HepG2 (cell line): ENCODE results near the gene PRKG1. TPM values are rescaled to one million over a fixed set of nuclear protein-coding genes. Genes with fewer than 3 reads are reported as not detected.

ENCODE experiments used
- ATAC-seq: fragments of 200-7000 bp; cut with Tn5 transposase; 3 replicates; pipeline ENCODE4 v1.9.1; 2020; ENCODE audit warnings: mild to moderate bottlenecking, moderate library complexity
- BruUV-seq: library from RNA; stranded (reverse); fragments of 400-500 nt; replicated peaks from 2 replicates; lab custom pipeline; 2021; lab: Mats Ljungman, UMichigan
- CTCF ChIA-PET: fragments of 300-600 bp; formaldehyde crosslinking; extraction: SDS; loops from one replicate; lab custom pipeline; 2021; ENCODE audit warnings: low total read pairs, inconsistent platforms, low intra/inter-chr PET ratio; lab: Yijun Ruan, JAX
- POLR2A ChIA-PET: fragments of 350-600 bp; sonication (Branson Sonifier 250); formaldehyde crosslinking; loops from one replicate; lab custom pipeline; 2020; ENCODE audit warnings: antibody characterized with exemption, inconsistent platforms; lab: Yijun Ruan, JAX
- DNase-seq: peaks from one replicate; pipeline ENCODE4 v3.0.0-alpha.2; 2015; ENCODE audit warnings: low spot score
- FAIRE-seq: peaks from 3 replicates; lab custom pipeline; 2011; peaks lifted over from hg19 to GRCh38; lab: Jason Lieb, UNC
- H2AFZ ChIP-seq: one replicate; pipeline ENCODE4 v1.6.1; 2011; ENCODE audit warnings: low read length, inconsistent platforms
- H3K27ac ChIP-seq: fragments of 300-600 bp; 3 replicates; pipeline ENCODE4 v1.8.0; 2011; ENCODE audit warnings: mixed run types, mild to moderate bottlenecking, mixed read lengths, low read length, inconsistent platforms; ENCODE audit not compliant: insufficient read depth; ENCODE audit errors: extremely low read length
- H3K27me3 ChIP-seq, 2 experiments: fragments of 200-600 bp in 1 of 2; 2 replicates in 1 of 2; 3 replicates in 1 of 2; pipeline versions ENCODE4 v1.6.0 to v1.8.0; 2011; ENCODE audit warnings: low read length in 2 of 2, mild to moderate bottlenecking in 2 of 2, moderate library complexity in 2 of 2, inconsistent platforms in 1 of 2; ENCODE audit not compliant: insufficient read depth in 2 of 2, control insufficient read depth in 1 of 2
- H3K36me3 ChIP-seq, 2 experiments: fragments of 200-600 bp in 1 of 2; replicated peaks in 1 of 2; 2 replicates in 1 of 2; 3 replicates in 1 of 2; pipeline versions ENCODE4 v1.5.1 to v1.8.0; 2011; ENCODE audit warnings: low read length in 2 of 2, inconsistent platforms in 1 of 2; ENCODE audit not compliant: insufficient read depth in 2 of 2, control insufficient read depth in 1 of 2
- H3K4me1 ChIP-seq: 2 replicates; pipeline ENCODE4 v1.5.1; 2012; ENCODE audit warnings: low read length, inconsistent platforms; ENCODE audit not compliant: insufficient read depth
- H3K4me2 ChIP-seq: 2 replicates; pipeline ENCODE4 v1.6.0; 2011; ENCODE audit warnings: low read depth, low read length, inconsistent platforms
- H3K4me3 ChIP-seq, 3 experiments: fragments of 200-600 bp in 1 of 3; sonication (generic), shearing (Covaris generic) in 1 of 3; replicated peaks in 1 of 3; 2 replicates each; pipeline ENCODE4 v1.5.1; 2011 to 2016; ENCODE audit warnings: low read length in 3 of 3, inconsistent platforms in 2 of 3, low read depth in 2 of 3, mild to moderate bottlenecking in 2 of 3, control low read depth in 1 of 3, mixed read lengths in 1 of 3; ENCODE audit not compliant: insufficient read depth in 1 of 3
- H3K79me2 ChIP-seq: one replicate; pipeline ENCODE4 v1.6.1; 2011; ENCODE audit warnings: low read length, inconsistent platforms; ENCODE audit not compliant: insufficient read depth
- H3K9ac ChIP-seq: 2 replicates; pipeline ENCODE4 v1.6.0; 2011; ENCODE audit warnings: mild to moderate bottlenecking, low read depth, low read length, inconsistent platforms; ENCODE audit not compliant: insufficient read depth
- H3K9me3 ChIP-seq: 2 replicates; pipeline ENCODE4 v1.5.1; 2012; ENCODE audit warnings: mild to moderate bottlenecking, low read length
- H4K20me1 ChIP-seq: 2 replicates; pipeline ENCODE4 v1.6.0; 2011; ENCODE audit warnings: inconsistent platforms, mild to moderate bottlenecking, low read length, moderate library complexity; ENCODE audit not compliant: insufficient read depth
- CSRNP2 ChIP-seq: sonication (generic); formaldehyde crosslinking; conservative IDR thresholded peaks from 2 replicates; pipeline ENCODE4 v1.8.0; 2022; ENCODE audit warnings: low read depth, missing genetic modification reagents
- REL ChIP-seq: sonication (generic); formaldehyde crosslinking; conservative IDR thresholded peaks from 2 replicates; pipeline ENCODE4 v1.8.0; 2022; ENCODE audit warnings: mild to moderate bottlenecking, missing genetic modification reagents, moderate library complexity
- RFX3 ChIP-seq: IDR thresholded peaks from 2 replicates; pipeline ENCODE4 v1.6.1; 2016; ENCODE audit warnings: missing biosample characterization, missing genetic modification reagents
- RFX5 ChIP-seq: IDR thresholded peaks from 2 replicates; pipeline ENCODE4 v1.6.1; 2011; ENCODE audit warnings: low read depth, low read length, improper control_type of control experiment
- SMARCE1 ChIP-seq: fragments of 450-650 bp; IDR thresholded peaks from 2 replicates; pipeline ENCODE4 v1.6.1; 2017; ENCODE audit warnings: borderline replicate concordance
- SP1 ChIP-seq, 2 experiments: fragments of 450-650 bp in 1 of 2; sonication (generic) in 1 of 2; formaldehyde crosslinking in 1 of 2; IDR thresholded peaks; 2 replicates each; pipeline versions ENCODE4 v1.4.0 to v1.6.1; 2016 to 2020; ENCODE audit warnings: missing genetic modification reagents in 1 of 2
- TEF ChIP-seq: sonication (generic); formaldehyde crosslinking; IDR thresholded peaks from 2 replicates; pipeline ENCODE4 v1.5.0; 2020; ENCODE audit warnings: missing genetic modification reagents
- ZBTB39 ChIP-seq: sonication (generic); formaldehyde crosslinking; IDR thresholded peaks from 2 replicates; pipeline ENCODE4 v1.5.0; 2020; ENCODE audit warnings: missing genetic modification reagents
- ZKSCAN5 ChIP-seq: sonication (generic); formaldehyde crosslinking; IDR thresholded peaks from 2 replicates; pipeline ENCODE4 v1.5.1; 2020; ENCODE audit warnings: mild to moderate bottlenecking, missing genetic modification reagents
- ZNF136 ChIP-seq: sonication (generic); formaldehyde crosslinking; IDR thresholded peaks from 2 replicates; pipeline ENCODE4 v1.8.1; 2022; ENCODE audit warnings: low read depth, mild to moderate bottlenecking, moderate library complexity, missing genetic modification reagents
- ZNF232 ChIP-seq: sonication (generic); formaldehyde crosslinking; IDR thresholded peaks from 2 replicates; pipeline ENCODE4 v1.4.0; 2020; ENCODE audit warnings: missing genetic modification reagents, borderline replicate concordance
- ZNF263 ChIP-seq: sonication (generic); formaldehyde crosslinking; IDR thresholded peaks from 2 replicates; pipeline ENCODE4 v1.4.0; 2020; ENCODE audit warnings: missing genetic modification reagents
- WGBS: methylation state at CpG from one replicate; pipeline ENCODE4 v1.1.6; 2017; ENCODE audit warnings: low lambda C conversion rate; 5-methylcytosine and 5-hydroxymethylcytosine counted together
- in situ Hi-C: cut with HindIII; loops from 2 replicates; pipeline ENCODE4 v1.10.0; 2017; ENCODE audit warnings: low pct_unique_long_range_greater_than_20kb; ENCODE audit not compliant: extremely low pct_ligation_motif_present
- intact Hi-C: fragments of 100-400 bp; cut with micrococcal nuclease; formaldehyde crosslinking; loops from one replicate; pipeline ENCODE4 v1.10.0; 2022; ENCODE audit not compliant: unreplicated experiment
- polyA plus RNA-seq, 8 experiments: library from polyadenylated mRNA; depleted of rRNA in 3 of 8; stranded (reverse) in 7 of 8; unstranded in 1 of 8; fragments of >200 nt; fragmentation: Illumina TruSeq in 4 of 8; extraction: Trizol in 4 of 8; gene quantifications; 2 replicates each; pipeline versions ENCODE4 v1.2.1 to v1.2.3, GENCODE V29; 2011 to 2016; ENCODE audit warnings: low read depth in 4 of 8, missing spikeins in 1 of 8, mixed read lengths in 1 of 8; ENCODE audit not compliant: insufficient read depth in 1 of 8
- total RNA-seq, 5 experiments: library from RNA; depleted of rRNA; stranded (reverse); fragments of >200 nt; fragmentation: Illumina TruSeq; extraction: Trizol; gene quantifications; 2 replicates each; pipeline ENCODE4 v1.2.3, GENCODE V29; 2016; ENCODE audit warnings: low read depth in 1 of 5
- TF ChIP-seq, protein P1 (sequence below): sonication (generic); formaldehyde crosslinking; IDR thresholded peaks from 2 replicates; pipeline ENCODE4 v1.4.0; 2020; ENCODE audit warnings: mild to moderate bottlenecking, missing genetic modification reagents

PRKG1 gene
- total and polyA plus RNA-seq, 2 of the 13 experiments (the other 11 are each of a cell fraction or from before 2014, with no cell fraction given): 0.01 TPM; not detected in 1

DNA sequence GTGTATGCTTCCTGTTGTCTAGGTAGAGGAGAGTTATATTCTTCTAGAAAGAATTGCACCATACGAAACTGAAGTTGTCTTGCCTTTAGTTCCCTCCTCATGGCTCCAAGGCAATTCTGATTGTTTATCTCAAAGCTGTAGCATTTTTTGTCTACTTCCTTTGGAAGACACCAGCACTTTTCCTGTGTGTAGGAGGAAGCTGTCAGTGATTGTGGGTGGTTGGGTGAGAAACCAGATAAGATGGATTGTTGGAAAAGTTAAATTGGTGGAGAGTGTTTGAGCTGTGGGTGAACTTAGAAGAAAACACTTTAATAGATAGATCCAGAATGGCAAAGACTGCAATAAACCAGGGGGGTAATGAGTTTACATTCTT, 637.2 kb downstream of the PRKG1 start:
- in situ Hi-C loops: no loop called here
- FAIRE-seq (no peak), DNase-seq (no peak), ATAC-seq (no peak)
- TF ChIP-seq SMARCE1 (no peak), ZNF136 (CRISPR knock-in tag) (no peak), REL (no peak)
- TF ChIP-seq, protein P1, sequence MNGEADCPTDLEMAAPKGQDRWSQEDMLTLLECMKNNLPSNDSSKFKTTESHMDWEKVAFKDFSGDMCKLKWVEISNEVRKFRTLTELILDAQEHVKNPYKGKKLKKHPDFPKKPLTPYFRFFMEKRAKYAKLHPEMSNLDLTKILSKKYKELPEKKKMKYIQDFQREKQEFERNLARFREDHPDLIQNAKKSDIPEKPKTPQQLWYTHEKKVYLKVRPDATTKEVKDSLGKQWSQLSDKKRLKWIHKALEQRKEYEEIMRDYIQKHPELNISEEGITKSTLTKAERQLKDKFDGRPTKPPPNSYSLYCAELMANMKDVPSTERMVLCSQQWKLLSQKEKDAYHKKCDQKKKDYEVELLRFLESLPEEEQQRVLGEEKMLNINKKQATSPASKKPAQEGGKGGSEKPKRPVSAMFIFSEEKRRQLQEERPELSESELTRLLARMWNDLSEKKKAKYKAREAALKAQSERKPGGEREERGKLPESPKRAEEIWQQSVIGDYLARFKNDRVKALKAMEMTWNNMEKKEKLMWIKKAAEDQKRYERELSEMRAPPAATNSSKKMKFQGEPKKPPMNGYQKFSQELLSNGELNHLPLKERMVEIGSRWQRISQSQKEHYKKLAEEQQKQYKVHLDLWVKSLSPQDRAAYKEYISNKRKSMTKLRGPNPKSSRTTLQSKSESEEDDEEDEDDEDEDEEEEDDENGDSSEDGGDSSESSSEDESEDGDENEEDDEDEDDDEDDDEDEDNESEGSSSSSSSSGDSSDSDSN (CRISPR knock-in tag): no peak
- BruUV-seq: no TSS peak
- Histone ChIP-seq H3K27ac (no peak overlapping the region), H3K27me3 (no peaks in the 10 kb centered on the region), H3K4me2 (no peak overlapping the region), H3K4me1 (no peaks in the 10 kb centered on the region), H3K79me2 (no peaks in the 10 kb centered on the region), H2AFZ (no peak overlapping the region), H3K9ac (no peak overlapping the region), H3K36me3 (no peaks in the 10 kb centered on the region), H3K4me3 (no peak overlapping the region), H4K20me1 (no peaks in the 10 kb centered on the region), H3K9me3 (no peaks in the 10 kb centered on the region)
- 19% methylated on average over 1 of the region's 1 CpG for WGBS
- POLR2A ChIA-PET: no interaction called here
- CTCF ChIA-PET: no interaction called here
- intact Hi-C loops: no loop called here

- BruUV-seq: no TSS peak
- ChIA-PET POLR2A (no interaction called here), CTCF (no interaction called here)
- in situ Hi-C loops: no loop called here
- 7% methylated on average over 4 of the region's 4 CpGs for WGBS
- DNase-seq: no peak
- Histone ChIP-seq H3K4me3 (no peak overlapping the region), H4K20me1 (no peaks in the 10 kb centered on the region), H3K4me1 (no peaks in the 10 kb centered on the region), H2AFZ (no peak overlapping the region), H3K79me2 (no peaks in the 10 kb centered on the region), H3K9me3 (no peaks in the 10 kb centered on the region), H3K9ac (no peak overlapping the region), H3K27me3 (no peaks in the 10 kb centered on the region), H3K36me3 (no peaks in the 10 kb centered on the region), H3K27ac (no peak overlapping the region), H3K4me2 (no peak overlapping the region)
- intact Hi-C loops: no loop called here
- FAIRE-seq: no peak
- no peak for ATAC-seq
- TF ChIP-seq CSRNP2: no peak
- TF ChIP-seq ZNF263 (CRISPR knock-in tag): no peak
- TF ChIP-seq ZBTB39 (CRISPR knock-in tag): no peak
- no peak for TF ChIP-seq TEF
- no peak for TF ChIP-seq RFX5
- TF ChIP-seq ZKSCAN5 (CRISPR knock-in tag): no peak
- no peak for TF ChIP-seq RFX3 (CRISPR knock-in tag)
- TF ChIP-seq SP1 (IDR thresholded peaks at IDR 0.05): no peak
- no peak for TF ChIP-seq SP1 (CRISPR knock-in tag; IDR thresholded peaks at IDR 0.05)
- TF ChIP-seq ZNF232 (CRISPR knock-in tag): no peak
These were observed 642.7 kb downstream of the PRKG1 start for GRCh38 chr10:51716981-51717380.
